A549 (cell line): ENCODE results near the gene ASIC5.

Source experiments
- CEBPB ChIP-seq, 2 experiments: fragments of >200 bp in 1 of 2; sonication (Bioruptor Twin) in 1 of 2; formaldehyde crosslinking in 1 of 2; IDR thresholded peaks; 2 replicates each; pipeline ENCODE4 v1.6.1; 2012 to 2016
- CHD4 ChIP-seq: fragments of 200-600 bp; sonication (generic); IDR thresholded peaks from 2 replicates; pipeline ENCODE4 v1.6.1; 2016; ENCODE audit warnings: antibody characterized with exemption, mild to moderate bottlenecking, borderline replicate concordance
- EP300 ChIP-seq, 2 experiments: fragments of >200 bp; sonication (Bioruptor Twin); formaldehyde crosslinking; IDR thresholded peaks; 2 replicates in 1 of 2; 3 replicates in 1 of 2; pipeline ENCODE4 v1.6.1; 2016 to 2017
- HDAC2 ChIP-seq: fragments of 200-600 bp; sonication (generic); IDR thresholded peaks from 2 replicates; pipeline ENCODE4 v1.6.1; 2016
- NR3C1 ChIP-seq: fragments of >200 bp; sonication (Bioruptor Twin); formaldehyde crosslinking; IDR thresholded peaks from 3 replicates; pipeline ENCODE4 v1.6.1; 2017
- POLR2A ChIP-seq: IDR thresholded peaks from 2 replicates; pipeline ENCODE4 v1.6.1; 2012; ENCODE audit warnings: mild to moderate bottlenecking, low read length
- POLR2AphosphoS2 ChIP-seq: conservative IDR thresholded peaks from 2 replicates; pipeline ENCODE4 v1.6.1; 2012; ENCODE audit warnings: low read length, improper control_type of control experiment, inconsistent platforms
- RCOR1 ChIP-seq: fragments of 150-350 bp; IDR thresholded peaks from 2 replicates; pipeline ENCODE4 v1.6.1; 2014; ENCODE audit warnings: antibody characterized with exemption, low read length, low read depth
- SMC3 ChIP-seq: fragments of >200 bp; sonication (Bioruptor Twin); formaldehyde crosslinking; IDR thresholded peaks from 3 replicates; pipeline ENCODE4 v1.6.1; 2018; ENCODE audit warnings: inconsistent platforms
- TF ChIP-seq, protein P1 (sequence below): fragments of >200 bp; sonication (Bioruptor Twin); formaldehyde crosslinking; IDR thresholded peaks from 3 replicates; pipeline ENCODE4 v1.5.1; 2016

DNA sequence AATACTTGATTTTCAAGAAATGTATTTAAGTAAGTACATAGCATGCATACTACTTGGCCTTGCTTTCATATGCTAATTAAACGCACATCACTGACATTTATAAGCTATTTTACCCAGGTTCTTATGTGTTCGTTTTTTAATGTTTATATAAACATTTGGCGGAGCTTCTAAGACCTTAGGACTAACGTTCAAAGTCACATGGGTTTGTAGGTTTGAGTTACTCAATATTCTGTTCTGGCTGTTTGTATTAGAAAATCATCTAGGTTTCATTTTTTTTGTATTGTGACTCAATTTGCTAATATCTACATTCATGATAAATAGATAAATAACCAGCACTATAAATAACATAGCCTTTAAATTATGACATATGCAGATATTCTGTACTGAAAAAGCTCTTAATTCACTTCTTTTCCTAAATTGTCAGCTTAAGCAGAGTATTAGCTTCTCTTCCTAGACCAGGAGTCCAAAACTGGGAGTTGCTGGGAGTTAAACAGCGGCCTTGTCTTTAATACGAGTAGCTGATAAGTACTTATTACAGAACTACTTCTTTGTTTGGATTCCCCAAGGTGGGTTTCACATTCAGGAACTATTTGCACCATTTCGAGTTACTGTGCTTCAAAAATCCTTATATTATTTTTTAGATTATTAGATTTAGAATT lies 65.3 kb downstream of the ASIC5 start:
- TF ChIP-seq, protein P1, sequence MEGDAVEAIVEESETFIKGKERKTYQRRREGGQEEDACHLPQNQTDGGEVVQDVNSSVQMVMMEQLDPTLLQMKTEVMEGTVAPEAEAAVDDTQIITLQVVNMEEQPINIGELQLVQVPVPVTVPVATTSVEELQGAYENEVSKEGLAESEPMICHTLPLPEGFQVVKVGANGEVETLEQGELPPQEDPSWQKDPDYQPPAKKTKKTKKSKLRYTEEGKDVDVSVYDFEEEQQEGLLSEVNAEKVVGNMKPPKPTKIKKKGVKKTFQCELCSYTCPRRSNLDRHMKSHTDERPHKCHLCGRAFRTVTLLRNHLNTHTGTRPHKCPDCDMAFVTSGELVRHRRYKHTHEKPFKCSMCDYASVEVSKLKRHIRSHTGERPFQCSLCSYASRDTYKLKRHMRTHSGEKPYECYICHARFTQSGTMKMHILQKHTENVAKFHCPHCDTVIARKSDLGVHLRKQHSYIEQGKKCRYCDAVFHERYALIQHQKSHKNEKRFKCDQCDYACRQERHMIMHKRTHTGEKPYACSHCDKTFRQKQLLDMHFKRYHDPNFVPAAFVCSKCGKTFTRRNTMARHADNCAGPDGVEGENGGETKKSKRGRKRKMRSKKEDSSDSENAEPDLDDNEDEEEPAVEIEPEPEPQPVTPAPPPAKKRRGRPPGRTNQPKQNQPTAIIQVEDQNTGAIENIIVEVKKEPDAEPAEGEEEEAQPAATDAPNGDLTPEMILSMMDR = no peak
- TF ChIP-seq CHD4 (no peak), HDAC2 (no peak), POLR2A (no peak), RCOR1 (no peak), NR3C1 (no peak), EP300 (IDR thresholded peaks at IDR 0.05) (no peak), CEBPB (IDR thresholded peaks at IDR 0.05) (no peak), SMC3 (no peak), POLR2AphosphoS2 (no peak)
